Stimulated activated CD4-positive, alpha-beta T cell treated with anti-CD3 and anti-CD28 coated beads, Interleukin-1b, Interleukin-23, amount 100 ng/mL, for 4 hours (primary cell): ENCODE data around the gene MORC3.
"Not testable (repeated sequence)": the region's sequence is repeated elsewhere in the genome, so short reads cannot be mapped to it uniquely, and the experiment has no call there.

ENCODE experiments used
- DNase-seq, 2 donors: peaks; one replicate each; pipeline ENCODE4 v3.0.0-alpha.2; 2020; ENCODE audit warnings: low read depth in 2 of 2

Gene MORC3

GRCh38 chr21:36322083-36322424, 2.1 kb downstream of the MORC3 start:
- no peak for DNase-seq

- DNase-seq: no peak
These were observed 3.0 kb downstream of the MORC3 start for GRCh38 chr21:36323032-36323431.

- DNase-seq: no peak
These were observed 5.5 kb downstream of the MORC3 start for GRCh38 chr21:36325373-36326010.

- DNase-seq: peak in 1 of 2 donors; percentile 12
These were observed 10.9 kb downstream of the MORC3 start for GRCh38 chr21:36330904-36331303.

GRCh38 chr21:36337099-36337509, 17.1 kb downstream of the MORC3 start:
- DNase-seq: no peak

- DNase-seq: no peak
These were observed 19.0 kb downstream of the MORC3 start for GRCh38 chr21:36338975-36339374.

GRCh38 chr21:36342581-36342980, 22.6 kb downstream of the MORC3 start:
- not testable (repeated sequence) for DNase-seq

- DNase-seq: no peak
These were observed 24.9 kb downstream of the MORC3 start for GRCh38 chr21:36344931-36345330.

- no peak for DNase-seq
These were observed 27.4 kb downstream of the MORC3 start for GRCh38 chr21:36347278-36347961.

- DNase-seq: no peak
These were observed 27.9 kb downstream of the MORC3 start for GRCh38 chr21:36347962-36348328.

- DNase-seq: no peak
These were observed 29.3 kb downstream of the MORC3 start for GRCh38 chr21:36349315-36349714.

- DNase-seq: no peak
These were observed 30.4 kb downstream of the MORC3 start for GRCh38 chr21:36350282-36350910.

GRCh38 chr21:36354918-36355680, 35.1 kb downstream of the MORC3 start:
- no peak for DNase-seq

- no peak for DNase-seq
These were observed 35.9 kb downstream of the MORC3 start for GRCh38 chr21:36355868-36356267.

GRCh38 chr21:36359185-36359584, 39.2 kb downstream of the MORC3 start:
- DNase-seq: no peak

GRCh38 chr21:36369064-36369685, 49.2 kb downstream of the MORC3 start:
- no peak for DNase-seq

- DNase-seq: no peak
These were observed 56.0 kb downstream of the MORC3 start for GRCh38 chr21:36375994-36376393.

GRCh38 chr21:36377391-36377842, 57.4 kb downstream of the MORC3 start:
- no peak for DNase-seq

GRCh38 chr21:36379251-36379650, 59.3 kb downstream of the MORC3 start:
- no peak for DNase-seq

- no peak for DNase-seq
These were observed 62.0 kb downstream of the MORC3 start for GRCh38 chr21:36381841-36382589.

- DNase-seq: not testable (repeated sequence)
These were observed 62.7 kb downstream of the MORC3 start for GRCh38 chr21:36382722-36383121.
